Measurements from ENCODE around the gene DCST2. TPM values are rescaled to one million over a fixed set of nuclear protein-coding genes. Genes with fewer than 3 reads are reported as not detected.

The DCST2 gene
- total RNA-seq, 1 donor from 2014 or later, result 0.64 TPM

DNA sequence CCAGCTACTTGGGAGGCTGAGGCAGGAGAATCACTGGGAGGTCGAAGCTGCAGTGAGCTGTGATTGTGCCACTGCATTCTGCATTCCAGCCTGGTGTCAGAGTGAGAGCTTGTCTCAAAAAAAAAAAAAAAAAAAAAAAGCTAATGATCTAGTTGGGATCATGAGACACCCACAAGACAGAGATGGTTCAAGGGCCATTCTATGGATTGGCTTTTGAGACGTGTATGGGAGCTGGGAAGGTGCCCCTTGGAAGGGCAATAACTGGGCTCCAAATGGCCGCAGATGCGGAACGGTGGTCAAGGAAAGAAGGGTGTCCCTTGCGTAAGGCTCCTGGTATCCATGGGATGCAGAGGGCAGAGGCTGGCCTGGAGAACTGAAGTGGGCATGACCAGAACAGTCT, 10.8 kb upstream of the DCST2 start:
- DNase-seq, result no peak
- Mint-ChIP-seq H3K4me3 (ENCODE audit: unreplicated experiment) (peak overlapping the region; percentile 52), H3K4me1 (ENCODE audit: low read depth, unreplicated experiment) (peaks cover 5% of the 10 kb centered on the region), H3K36me3 (ENCODE audit: unreplicated experiment) (no peaks in the 10 kb centered on the region), H3K9me3 (ENCODE audit: unreplicated experiment) (peaks cover 6% of the 10 kb centered on the region), H3K27me3 (ENCODE audit: unreplicated experiment) (peaks cover 9% of the 10 kb centered on the region), H3K27ac (ENCODE audit: unreplicated experiment) (peak overlapping the region; percentile 90)
- TF ChIP-seq, protein P1, sequence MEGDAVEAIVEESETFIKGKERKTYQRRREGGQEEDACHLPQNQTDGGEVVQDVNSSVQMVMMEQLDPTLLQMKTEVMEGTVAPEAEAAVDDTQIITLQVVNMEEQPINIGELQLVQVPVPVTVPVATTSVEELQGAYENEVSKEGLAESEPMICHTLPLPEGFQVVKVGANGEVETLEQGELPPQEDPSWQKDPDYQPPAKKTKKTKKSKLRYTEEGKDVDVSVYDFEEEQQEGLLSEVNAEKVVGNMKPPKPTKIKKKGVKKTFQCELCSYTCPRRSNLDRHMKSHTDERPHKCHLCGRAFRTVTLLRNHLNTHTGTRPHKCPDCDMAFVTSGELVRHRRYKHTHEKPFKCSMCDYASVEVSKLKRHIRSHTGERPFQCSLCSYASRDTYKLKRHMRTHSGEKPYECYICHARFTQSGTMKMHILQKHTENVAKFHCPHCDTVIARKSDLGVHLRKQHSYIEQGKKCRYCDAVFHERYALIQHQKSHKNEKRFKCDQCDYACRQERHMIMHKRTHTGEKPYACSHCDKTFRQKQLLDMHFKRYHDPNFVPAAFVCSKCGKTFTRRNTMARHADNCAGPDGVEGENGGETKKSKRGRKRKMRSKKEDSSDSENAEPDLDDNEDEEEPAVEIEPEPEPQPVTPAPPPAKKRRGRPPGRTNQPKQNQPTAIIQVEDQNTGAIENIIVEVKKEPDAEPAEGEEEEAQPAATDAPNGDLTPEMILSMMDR (IDR thresholded peaks at IDR 0.05; ENCODE audit: partially characterized antibody, unreplicated experiment), result no peak

DNA sequence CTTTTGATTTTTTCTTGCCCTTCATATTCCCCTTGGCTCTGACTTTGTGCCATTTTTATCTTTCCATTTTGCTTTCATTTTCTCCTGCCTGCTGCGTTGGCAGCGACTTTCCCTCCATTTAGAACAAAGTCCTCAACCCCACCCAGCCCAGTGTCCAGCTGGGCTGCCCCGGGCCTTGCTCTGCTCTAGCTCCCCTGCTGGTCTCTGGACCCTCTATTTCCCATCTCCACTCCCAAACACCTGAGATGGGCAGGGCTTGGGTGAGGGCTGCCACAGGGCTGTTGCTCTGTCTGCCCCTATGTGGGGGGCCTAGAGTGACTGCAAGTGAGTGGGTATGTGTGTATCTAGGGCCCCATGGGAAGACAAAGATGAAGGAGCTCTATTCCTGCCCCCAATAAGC, 10.2 kb upstream of the DCST2 start:
- Mint-ChIP-seq H3K27ac (ENCODE audit: unreplicated experiment) (no peak overlapping the region), H3K4me3 (ENCODE audit: unreplicated experiment) (peak overlapping the region; percentile 64), H3K27me3 (ENCODE audit: unreplicated experiment) (peaks cover 8% of the 10 kb centered on the region), H3K9me3 (ENCODE audit: unreplicated experiment) (peaks cover 6% of the 10 kb centered on the region), H3K4me1 (ENCODE audit: low read depth, unreplicated experiment) (peaks cover 4% of the 10 kb centered on the region), H3K36me3 (ENCODE audit: unreplicated experiment) (no peaks in the 10 kb centered on the region)
- no peak for DNase-seq
- TF ChIP-seq, protein P1 (IDR thresholded peaks at IDR 0.05; ENCODE audit: partially characterized antibody, unreplicated experiment), result no peak

DNA sequence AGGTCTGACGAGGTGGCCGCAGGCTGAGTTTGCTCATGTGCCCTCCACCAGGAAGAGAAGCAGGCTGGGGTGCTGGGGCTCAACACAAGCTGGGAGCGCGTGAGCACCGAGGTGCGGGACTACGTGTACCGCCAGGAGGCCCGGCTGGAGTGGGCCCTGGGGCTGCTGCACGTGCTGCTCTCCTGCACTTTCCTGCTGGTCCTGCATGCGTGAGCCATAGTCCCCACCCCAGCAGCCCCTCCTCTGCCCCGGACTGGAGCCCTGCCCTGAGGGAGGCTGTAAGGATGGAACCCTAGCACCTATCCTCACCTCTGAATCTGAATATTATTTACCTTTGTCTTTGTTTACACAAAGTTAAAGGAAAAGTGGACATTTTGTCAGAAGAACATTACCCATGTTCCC, 9.7 kb upstream of the DCST2 start:
- Mint-ChIP-seq H3K9me3 (ENCODE audit: unreplicated experiment) (peaks cover 6% of the 10 kb centered on the region), H3K4me3 (ENCODE audit: unreplicated experiment) (no peak overlapping the region), H3K27ac (ENCODE audit: unreplicated experiment) (no peak overlapping the region), H3K4me1 (ENCODE audit: low read depth, unreplicated experiment) (peaks cover 4% of the 10 kb centered on the region), H3K27me3 (ENCODE audit: unreplicated experiment) (peaks cover 5% of the 10 kb centered on the region), H3K36me3 (ENCODE audit: unreplicated experiment) (no peaks in the 10 kb centered on the region)
- TF ChIP-seq, protein P1 (IDR thresholded peaks at IDR 0.05; ENCODE audit: partially characterized antibody, unreplicated experiment), result no peak
- no peak for DNase-seq

DNA sequence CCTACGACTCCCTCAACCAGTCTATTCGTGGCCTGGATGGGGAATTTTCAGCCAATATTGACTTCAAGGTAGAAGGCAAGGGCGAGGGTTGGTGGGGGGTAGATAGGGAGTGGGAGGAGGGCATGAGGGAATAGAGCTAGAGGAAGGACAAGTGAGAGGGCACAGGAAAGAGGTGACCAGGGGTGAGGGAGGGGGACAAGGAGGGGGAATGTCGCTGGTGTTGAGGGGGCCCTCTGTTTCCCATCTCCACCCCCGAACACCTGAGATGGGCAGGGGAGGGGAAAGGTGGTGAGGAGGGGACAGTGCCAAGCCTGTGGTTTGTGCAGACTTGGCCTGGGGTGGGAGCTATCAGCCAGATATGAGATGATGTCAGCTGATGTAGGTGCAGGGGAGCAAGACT, 9.2 kb upstream of the DCST2 start:
- Mint-ChIP-seq H3K27me3 (ENCODE audit: unreplicated experiment) (peaks cover 5% of the 10 kb centered on the region), H3K4me3 (ENCODE audit: unreplicated experiment) (no peak overlapping the region), H3K36me3 (ENCODE audit: unreplicated experiment) (no peaks in the 10 kb centered on the region), H3K4me1 (ENCODE audit: low read depth, unreplicated experiment) (peaks cover 4% of the 10 kb centered on the region), H3K9me3 (ENCODE audit: unreplicated experiment) (peaks cover 6% of the 10 kb centered on the region), H3K27ac (ENCODE audit: unreplicated experiment) (no peak overlapping the region)
- TF ChIP-seq, protein P1 (IDR thresholded peaks at IDR 0.05; ENCODE audit: partially characterized antibody, unreplicated experiment), result no peak
- no peak for DNase-seq

DNA sequence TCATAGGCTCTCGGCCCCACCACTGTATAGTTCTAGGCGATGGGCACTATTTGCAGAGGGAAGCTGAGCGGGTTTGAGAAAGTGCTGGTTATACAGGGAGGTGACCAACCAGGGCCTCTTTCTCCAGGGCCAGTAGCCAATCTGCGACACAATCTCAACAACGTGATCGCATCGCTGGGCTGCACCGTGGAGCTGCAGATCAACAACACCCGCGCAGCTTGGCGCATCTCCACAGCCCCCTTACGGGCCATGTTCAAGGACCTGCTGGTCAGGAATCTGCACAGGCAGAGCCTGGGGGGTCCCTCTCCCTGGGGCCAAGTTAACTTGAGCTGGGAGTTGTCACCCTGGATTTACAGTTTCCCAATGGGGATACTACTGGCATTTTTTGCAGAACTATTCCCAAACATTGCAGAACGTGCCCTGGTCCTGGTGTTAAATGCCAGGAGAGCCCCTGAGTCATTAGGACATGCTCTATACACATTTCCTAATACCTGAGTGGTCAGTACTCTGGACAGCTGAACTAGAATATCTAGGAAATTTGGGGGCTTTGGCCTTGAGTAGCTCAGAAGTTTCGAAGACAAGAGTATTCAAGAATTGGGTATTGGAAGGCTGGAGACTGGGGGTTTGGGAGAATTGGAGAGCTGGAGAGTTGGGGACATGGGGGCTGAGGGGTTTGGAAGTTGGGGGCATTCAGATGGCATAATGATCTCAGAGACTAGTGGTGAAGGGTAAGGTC, 6.9 kb upstream of the DCST2 start:
- H3K27me3 Mint-ChIP-seq (ENCODE audit: unreplicated experiment), result peaks cover 7% of the 10 kb centered on the region
- DNase-seq, result no peak
- no peak overlapping the region for H3K4me3 Mint-ChIP-seq (ENCODE audit: unreplicated experiment)
- TF ChIP-seq, protein P1 (IDR thresholded peaks at IDR 0.05; ENCODE audit: partially characterized antibody, unreplicated experiment), result no peak
- H3K27ac Mint-ChIP-seq (ENCODE audit: unreplicated experiment), result no peak overlapping the region
- peaks cover 4% of the 10 kb centered on the region for H3K4me1 Mint-ChIP-seq (ENCODE audit: low read depth, unreplicated experiment)
- H3K9me3 Mint-ChIP-seq (ENCODE audit: unreplicated experiment), result peaks cover 2% of the 10 kb centered on the region
- H3K36me3 Mint-ChIP-seq (ENCODE audit: unreplicated experiment), result no peaks in the 10 kb centered on the region

Measured in glutamatergic neuron (in vitro differentiated cells).